GM12865 (cell line): ENCODE results near the gene FCHSD2.

Source experiments
- DNase-seq: peaks from one replicate; pipeline ENCODE4 v3.0.0; 2010; ENCODE audit warnings: low read depth
- H3K4me3 ChIP-seq: 2 replicates; pipeline ENCODE4 v1.5.1; 2011; ENCODE audit warnings: mild to moderate bottlenecking, low read depth, low read length, control low read depth
- TF ChIP-seq, protein P1 (sequence below): IDR thresholded peaks from 2 replicates; pipeline ENCODE4 v1.5.1; 2011; ENCODE audit warnings: low read length, control low read depth, low read depth, inconsistent platforms; ENCODE audit not compliant: insufficient read depth; ENCODE audit errors: missing control alignments

Gene FCHSD2

DNA sequence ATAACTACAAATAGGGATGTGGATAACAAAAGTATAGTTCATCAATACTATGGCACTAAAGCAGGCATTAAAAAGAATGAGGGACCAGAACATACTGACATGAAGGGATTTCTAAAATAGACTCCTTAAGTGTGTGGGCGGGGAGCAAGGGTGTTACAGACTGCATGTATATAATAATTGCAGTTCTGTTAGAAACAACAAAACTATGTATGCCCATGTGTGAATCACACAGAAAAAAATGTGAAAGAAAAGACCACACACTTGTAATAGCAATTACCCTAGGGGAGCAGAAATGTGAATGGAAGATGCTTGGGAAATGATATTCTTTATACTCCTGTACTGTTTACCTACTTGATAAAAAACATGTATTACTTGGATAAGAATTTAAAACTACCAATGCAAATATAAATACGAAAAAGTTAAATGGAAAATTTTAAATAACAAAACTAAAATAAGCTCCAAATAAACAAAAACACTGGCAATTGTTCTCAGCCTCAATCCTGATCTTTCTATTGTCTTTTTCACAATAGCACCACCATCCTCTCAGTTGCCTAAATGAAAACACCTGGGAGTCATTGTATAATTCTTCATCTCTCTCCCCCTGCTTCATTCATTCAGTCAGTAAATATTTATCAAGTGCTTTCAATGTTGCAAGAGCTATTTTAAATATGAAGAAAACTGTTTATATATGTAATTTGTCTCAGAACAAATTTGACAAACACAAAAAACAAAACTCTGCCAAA lies 129.8 kb downstream of the FCHSD2 start:
- DNase-seq, result no peak
- H3K4me3 ChIP-seq, result no peak overlapping the region
- TF ChIP-seq, protein P1, sequence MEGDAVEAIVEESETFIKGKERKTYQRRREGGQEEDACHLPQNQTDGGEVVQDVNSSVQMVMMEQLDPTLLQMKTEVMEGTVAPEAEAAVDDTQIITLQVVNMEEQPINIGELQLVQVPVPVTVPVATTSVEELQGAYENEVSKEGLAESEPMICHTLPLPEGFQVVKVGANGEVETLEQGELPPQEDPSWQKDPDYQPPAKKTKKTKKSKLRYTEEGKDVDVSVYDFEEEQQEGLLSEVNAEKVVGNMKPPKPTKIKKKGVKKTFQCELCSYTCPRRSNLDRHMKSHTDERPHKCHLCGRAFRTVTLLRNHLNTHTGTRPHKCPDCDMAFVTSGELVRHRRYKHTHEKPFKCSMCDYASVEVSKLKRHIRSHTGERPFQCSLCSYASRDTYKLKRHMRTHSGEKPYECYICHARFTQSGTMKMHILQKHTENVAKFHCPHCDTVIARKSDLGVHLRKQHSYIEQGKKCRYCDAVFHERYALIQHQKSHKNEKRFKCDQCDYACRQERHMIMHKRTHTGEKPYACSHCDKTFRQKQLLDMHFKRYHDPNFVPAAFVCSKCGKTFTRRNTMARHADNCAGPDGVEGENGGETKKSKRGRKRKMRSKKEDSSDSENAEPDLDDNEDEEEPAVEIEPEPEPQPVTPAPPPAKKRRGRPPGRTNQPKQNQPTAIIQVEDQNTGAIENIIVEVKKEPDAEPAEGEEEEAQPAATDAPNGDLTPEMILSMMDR, result no peak

DNA sequence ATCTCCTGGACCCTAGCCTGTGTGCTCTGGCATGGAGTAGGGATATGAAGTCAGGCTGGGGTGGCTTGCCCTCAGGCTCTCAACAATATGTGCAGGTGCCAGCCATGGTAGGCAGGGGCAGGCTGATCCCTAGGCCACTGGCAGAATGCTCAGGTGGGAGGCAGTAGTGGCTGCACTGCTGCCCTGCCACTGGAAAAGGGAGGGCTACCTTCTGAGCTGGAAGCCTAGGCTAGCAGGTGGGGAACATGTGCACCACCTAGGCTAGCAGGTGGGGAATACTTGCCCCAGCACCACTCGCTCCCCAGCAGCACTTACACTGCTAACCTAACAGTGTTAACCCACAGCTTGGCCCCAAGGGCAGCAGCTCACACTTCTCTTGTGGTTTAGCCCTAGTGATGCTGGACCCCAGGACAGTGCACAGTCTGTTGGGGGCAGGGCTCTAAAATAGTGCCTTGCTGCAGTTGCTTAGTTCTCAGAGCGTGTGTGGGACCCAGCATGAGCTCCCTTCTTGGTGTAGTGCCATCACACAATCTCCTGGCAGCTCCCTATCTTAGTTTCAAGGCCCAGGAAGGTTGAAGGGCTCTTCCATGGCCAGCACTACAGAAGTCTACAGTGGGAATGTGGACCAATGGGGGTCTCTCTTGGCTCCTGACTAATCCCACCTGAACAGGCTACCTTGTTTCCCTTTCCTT lies 130.8 kb downstream of the FCHSD2 start:
- TF ChIP-seq, protein P1, result no peak
- no peak for DNase-seq
- no peak overlapping the region for H3K4me3 ChIP-seq

DNA sequence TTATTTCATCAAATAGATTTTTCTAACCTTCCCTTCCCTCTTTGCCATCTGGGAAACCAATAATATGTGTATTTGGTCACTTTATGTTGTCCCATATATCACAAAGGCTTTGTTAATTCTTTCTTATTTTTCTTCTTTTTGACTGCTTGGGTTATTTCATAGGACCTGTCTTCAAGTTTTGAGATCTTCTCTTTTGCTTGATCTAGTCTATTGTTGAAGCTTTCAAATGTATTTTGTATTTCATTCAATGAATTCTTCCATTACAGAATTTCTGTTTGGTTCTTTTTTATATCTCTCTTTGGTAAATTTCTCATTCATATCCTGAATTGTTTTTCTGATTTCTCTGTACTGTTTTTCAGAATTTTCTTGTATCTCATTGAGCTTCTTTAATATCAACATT lies 132.1 kb downstream of the FCHSD2 start:
- no peak overlapping the region for H3K4me3 ChIP-seq
- TF ChIP-seq, protein P1, result no peak
- DNase-seq, result no peak

DNA sequence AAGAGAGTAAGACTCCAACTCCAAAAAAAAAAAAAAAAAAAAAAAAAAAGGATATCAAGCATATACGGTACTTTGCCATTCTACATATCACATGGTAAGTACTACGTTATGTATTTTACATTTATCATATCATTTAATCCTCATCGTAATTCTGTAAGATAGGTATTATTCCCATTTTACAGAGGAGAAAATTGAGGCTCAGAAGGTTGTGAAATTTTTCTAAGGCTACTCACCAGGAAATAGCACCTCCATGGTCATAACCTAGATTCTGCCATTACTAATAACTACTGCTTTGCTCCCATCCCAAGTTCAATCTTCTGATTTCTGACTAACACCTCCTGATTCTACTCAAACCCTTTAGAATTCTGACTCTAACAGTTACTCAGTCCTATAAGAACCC lies 138.0 kb downstream of the FCHSD2 start:
- TF ChIP-seq, protein P1, result no peak
- H3K4me3 ChIP-seq, result peak overlapping the region; percentile 36
- no peak for DNase-seq

DNA sequence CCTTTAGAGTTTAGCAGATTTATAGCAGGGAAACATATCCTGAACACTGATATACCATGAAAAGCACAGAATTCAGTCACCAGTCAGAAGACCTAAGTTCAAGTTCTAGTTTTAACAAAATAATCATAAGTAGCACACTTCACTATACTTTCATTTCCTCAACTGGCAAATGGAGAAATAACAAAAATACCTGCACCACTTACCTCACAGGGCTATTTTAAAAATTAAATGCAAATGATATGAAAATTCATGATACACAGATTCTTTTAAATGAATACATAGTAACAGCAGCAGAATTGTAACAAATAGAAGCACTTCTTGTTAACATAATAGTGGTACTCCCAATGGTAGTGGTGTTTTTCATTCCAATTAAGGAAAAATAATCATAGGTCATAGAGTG lies 139.0 kb downstream of the FCHSD2 start:
- TF ChIP-seq, protein P1, result no peak
- DNase-seq, result peak; percentile 66
- peak overlapping the region; percentile 20; the same call in 1 of the 2 replicates for H3K4me3 ChIP-seq

DNA sequence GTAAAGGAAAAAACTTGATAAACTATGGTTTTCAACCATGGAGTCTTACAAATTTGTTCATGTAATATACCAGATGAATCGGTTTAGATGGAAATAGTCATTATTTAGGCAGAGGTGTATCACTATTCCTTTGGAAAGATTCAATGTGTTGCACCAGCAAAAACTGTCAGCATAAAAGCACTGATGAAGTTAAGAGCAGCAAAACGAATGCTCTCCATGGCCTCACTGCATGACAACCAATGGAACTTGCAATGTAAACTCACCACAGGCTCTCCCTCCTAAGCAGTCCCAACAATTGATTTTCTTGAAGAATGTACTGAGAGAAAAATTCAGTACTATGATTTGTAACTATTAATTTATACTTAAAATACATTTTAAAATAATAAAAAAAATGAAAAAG lies 139.9 kb downstream of the FCHSD2 start:
- no peak overlapping the region for H3K4me3 ChIP-seq
- DNase-seq, result no peak
- TF ChIP-seq, protein P1, result no peak
